HG02973 (cell line): ENCODE measurements around the gene MRPL4.

ENCODE experiments used
- ATAC-seq: cut with Tn5 transposase; IDR thresholded peaks from one replicate; pipeline ENCODE4 v1.9.1; 2021; ENCODE audit warnings: moderate library complexity; ENCODE audit not compliant: unreplicated experiment

The MRPL4 gene

GRCh38 chr19:10309423-10309822 lies 57.4 kb downstream of the MRPL4 start, which contains the start of gene ZGLP1:
Gene ZGLP1, minus strand, starts transcription at chr19:10309815.
- no peak for ATAC-seq
